HG03196 (cell line): Measurements from ENCODE around the gene KLHL9.
"Not testable (repeated sequence)": the region's sequence is repeated elsewhere in the genome, so short reads cannot be mapped to it uniquely, and the experiment has no call there.

Experiments used
- ATAC-seq: cut with Tn5 transposase; IDR thresholded peaks from one replicate; pipeline ENCODE4 v1.9.1; 2021; ENCODE audit not compliant: unreplicated experiment

The KLHL9 gene, protein sequence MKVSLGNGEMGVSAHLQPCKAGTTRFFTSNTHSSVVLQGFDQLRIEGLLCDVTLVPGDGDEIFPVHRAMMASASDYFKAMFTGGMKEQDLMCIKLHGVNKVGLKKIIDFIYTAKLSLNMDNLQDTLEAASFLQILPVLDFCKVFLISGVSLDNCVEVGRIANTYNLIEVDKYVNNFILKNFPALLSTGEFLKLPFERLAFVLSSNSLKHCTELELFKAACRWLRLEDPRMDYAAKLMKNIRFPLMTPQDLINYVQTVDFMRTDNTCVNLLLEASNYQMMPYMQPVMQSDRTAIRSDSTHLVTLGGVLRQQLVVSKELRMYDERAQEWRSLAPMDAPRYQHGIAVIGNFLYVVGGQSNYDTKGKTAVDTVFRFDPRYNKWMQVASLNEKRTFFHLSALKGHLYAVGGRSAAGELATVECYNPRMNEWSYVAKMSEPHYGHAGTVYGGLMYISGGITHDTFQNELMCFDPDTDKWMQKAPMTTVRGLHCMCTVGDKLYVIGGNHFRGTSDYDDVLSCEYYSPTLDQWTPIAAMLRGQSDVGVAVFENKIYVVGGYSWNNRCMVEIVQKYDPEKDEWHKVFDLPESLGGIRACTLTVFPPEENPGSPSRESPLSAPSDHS

DNA sequence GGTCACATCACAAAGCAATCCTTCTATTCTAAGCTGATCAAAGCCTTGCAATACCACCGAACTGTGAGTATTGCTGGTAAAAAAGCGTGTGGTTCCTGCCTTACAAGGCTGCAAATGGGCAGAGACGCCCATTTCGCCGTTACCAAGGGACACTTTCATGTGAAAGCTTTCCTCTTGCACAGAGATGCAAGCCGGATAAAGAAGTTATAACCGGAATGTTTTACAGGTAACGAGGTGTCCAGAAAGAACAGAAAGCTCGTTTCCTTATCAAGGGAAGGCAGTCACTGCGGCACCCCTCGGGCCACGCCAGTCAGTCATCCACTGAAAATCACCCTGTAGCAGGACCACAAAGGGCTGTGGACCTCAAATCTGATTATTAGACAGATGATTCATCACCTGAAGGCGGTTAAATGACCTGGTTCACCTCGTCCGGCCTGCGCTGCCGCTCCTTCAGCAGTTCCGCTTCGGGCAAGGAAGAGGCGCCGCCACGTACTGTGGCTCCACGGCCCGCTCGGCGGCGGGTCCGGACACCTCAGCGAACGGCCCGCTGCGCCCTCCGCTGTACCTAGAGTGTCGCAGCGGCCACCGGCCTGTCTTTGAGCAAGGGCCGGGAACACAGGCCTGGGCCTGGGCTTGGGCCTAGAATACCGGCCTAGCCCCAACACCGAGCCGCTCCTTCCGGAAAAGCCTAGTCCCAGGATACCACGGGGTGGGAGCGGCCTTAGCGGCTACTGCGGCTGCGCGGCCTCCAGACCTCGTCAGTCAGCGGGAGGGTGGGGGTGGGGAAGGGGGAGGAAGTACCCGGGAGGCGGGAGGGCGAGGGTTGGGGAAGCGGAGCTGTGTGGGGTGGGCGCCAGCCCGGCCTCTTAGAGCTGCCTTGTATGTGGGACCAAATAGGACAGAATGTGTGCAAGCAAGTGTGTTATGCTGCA is at the start of gene KLHL9:
Gene KLHL9 (minus strand): TSS at position 704 of the 932 bp plus-strand sequence. CDS start 545 bp downstream, at position 159.
- ATAC-seq = peak; percentile 84

DNA sequence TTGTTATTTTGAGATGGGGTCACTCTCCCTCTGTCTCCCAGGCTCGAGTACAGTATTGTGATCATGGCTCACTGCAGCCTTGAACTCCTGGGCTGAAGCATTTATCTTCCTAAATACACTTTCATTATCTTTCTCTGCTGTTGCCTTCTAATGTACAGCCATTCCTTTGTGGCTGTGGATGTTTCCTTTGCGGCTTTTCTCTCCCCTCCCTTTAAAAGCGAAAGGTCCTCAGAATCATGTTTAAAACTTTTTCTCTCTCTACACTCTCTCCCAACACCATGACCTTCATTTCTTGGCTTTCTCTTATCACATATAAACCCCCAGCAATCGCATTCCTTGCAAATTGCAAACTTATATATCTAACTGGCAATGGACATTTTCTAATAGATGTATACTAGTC is 48.4 kb upstream of the KLHL9 start:
- ATAC-seq = no peak

DNA sequence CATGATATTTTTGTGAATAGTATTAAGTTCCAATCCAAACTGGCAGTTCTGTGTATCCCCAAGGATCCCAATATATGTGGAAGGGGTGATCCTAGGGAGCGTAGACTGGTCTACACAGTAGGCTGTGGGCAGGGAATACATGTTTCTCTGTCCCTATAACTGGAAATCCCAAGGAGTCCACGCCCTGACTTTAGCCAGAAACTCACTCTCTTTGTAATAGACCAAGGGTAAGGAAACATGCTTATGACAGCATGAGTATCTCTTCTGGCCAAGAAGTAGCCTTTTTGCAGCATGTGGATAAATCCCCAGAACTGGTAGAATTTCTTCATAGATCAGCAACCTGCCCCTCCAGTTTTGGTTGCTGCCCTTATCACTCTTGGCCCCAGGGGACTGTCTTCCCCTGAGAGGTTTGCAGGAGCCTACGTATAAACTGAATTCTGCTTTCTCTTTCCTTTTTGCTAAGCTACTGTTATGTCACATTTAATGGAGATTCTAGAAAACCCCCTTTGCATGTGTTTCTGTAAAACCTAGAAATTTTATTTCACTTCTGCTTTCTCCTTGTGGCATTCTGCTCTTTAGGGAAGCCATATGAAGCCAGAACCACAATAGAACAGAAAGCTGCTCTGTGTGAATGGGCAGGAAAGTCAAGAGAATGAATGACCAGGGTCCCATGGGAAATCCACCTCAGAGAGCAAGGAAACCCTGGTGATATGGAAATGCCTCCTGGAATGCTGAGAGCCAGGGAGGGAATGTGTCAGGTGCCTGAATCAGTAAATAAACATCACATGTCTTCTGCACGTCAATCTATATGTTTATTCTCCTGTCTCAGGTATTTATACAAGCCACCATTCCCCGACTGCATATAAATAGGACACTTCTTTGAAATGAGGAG is 46.5 kb upstream of the KLHL9 start:
- ATAC-seq = peak; percentile 97

DNA sequence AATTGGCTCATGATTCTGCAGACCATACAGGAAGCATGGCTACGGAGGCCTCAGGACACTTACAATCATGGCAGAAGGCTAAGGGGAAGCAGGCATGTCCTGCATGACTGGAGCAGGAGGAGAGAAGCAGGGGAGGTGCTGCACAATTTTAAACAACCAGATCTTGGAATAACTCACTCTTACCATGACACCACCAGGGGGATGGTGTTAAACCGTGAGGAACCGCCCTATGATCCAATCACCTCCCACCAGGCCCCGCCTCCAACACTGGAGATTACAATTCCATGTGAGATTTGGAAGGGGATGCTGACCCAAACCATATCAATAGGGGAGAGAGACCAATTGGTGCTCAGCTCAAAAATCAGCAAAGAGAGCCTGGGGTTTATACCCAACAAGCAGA is 36.3 kb upstream of the KLHL9 start:
- not testable (repeated sequence) for ATAC-seq

DNA sequence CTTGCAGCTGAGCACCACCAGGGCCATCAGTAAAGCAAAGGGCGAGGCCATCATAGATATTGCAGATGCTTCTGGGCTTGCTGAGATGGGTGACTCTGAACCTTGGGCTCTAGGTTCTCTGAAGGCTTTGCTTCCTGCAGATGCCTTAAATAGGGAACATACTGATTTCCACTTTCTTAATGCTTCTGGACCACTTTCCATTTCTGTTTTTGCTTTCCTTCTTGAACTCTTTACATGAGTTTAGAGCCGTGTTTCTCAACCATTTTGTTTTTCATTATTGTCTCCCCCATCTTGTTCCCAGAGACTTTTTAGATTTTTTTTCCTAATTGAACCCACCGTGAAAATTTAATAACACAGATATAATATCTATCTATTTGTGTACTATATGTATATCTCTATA is 32.8 kb upstream of the KLHL9 start, which contains the start of gene IFNA13:
Gene IFNA13 (minus strand): TSS at position 101 of the 400 bp plus-strand sequence. CDS start 47 bp downstream, at position 54.
- ATAC-seq = no peak

DNA sequence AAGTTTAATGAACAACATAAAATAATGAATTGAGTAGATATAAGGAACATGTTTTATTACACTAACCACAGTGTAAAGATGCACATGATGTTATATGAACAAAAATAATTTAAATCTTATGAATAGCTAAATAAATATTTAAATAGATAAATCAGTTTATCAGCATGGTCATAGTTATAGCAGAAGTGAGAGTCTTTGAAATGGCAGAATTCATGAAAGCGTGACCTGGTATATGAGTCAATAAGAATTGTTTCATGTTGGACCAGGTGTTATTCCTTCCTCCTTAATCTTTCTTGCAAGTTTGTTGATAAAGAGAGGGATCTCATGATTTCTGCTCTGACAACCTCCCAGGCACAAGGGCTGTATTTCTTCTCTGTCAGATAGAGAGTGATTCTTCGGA is 32.0 kb upstream of the KLHL9 start:
- peak; percentile 81 for ATAC-seq

DNA sequence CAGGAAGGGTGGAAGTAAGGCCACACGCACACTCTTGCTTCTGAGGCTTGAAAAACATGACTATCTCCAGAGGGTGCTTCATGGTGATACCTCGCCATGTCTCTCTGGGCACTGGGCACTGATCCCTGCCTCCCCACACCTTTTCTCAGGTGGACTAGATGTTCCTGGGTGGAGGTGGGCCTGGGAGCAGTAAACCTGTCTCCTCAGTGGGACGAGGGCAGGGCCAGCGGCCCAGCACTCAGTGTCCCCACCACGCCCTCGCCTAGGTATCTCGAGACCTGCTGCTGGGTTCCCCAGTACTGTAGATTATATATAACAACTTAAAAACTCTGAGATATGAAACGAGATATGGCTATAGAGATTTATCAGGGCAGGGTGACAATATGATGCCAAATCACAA is 27.1 kb upstream of the KLHL9 start:
- ATAC-seq = no peak

DNA sequence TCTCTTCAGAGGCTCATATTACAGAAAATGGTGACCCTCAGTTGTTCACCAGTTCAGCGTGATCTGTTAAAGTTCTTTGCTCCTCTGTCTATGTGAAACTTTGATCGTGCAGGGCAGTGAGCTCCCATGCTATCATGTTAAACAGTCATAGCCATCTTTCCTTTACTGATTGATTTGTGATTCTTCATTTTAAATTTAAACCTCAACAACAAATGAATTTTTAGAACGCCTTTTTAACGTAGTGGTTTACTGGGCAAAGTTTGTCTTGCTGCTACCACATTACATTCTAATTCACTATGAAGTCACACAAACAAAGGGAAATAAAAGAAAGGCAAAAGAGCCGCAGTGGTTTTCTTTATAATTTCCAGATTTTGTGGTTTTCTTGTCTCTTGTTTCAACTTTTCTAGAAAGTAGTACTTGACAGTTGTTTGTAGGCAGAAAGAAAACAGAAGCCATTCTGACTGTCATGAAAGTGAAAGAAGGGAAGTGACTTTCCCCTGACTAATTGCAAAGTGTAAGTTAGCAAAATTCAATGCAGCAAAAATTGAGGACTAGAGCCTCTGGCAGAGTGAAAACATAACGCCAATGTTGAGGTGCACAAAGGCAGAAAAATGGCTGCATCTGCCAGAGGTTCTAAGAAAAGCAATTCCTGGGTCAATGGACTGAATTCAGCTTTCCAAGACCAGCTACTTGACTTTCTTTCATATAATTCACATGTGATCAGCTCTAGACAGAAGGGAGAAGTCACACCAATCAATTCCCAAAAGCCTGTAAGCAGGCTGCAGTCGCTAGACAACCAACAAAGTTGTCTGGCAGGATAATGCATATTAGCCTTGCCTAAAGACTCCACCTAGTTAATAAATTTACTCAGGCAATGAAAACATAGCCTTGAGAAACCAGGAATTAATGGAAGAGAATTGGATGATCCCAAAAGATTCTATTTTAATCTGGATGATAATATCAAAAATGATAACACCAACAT is 22.6 kb upstream of the KLHL9 start:
- ATAC-seq = peak; percentile 93

DNA sequence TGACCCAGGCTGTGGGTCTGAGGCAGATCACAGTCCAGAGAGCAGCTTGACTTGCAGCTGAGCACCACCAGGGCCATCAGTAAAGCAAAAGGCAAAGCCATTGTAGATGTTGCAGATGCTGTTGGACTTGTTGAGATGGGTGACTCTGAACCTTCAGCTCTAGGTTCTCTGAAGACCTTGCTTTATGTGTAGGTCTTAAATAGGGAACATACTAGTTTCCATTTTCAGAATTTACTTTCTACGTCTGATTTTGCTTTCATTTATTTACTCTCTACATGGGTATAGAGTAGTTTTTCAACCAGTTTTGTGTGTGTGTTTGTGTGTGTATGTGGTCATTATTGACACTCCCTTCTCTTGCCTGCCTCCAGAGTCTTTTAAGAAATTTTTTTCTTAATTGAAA is 15.6 kb upstream of the KLHL9 start, which contains the start of gene IFNA6:
Gene IFNA6 (minus strand): TSS at position 101 of the 400 bp plus-strand sequence. CDS start 0 bp downstream, at position 101.
- no peak for ATAC-seq

DNA sequence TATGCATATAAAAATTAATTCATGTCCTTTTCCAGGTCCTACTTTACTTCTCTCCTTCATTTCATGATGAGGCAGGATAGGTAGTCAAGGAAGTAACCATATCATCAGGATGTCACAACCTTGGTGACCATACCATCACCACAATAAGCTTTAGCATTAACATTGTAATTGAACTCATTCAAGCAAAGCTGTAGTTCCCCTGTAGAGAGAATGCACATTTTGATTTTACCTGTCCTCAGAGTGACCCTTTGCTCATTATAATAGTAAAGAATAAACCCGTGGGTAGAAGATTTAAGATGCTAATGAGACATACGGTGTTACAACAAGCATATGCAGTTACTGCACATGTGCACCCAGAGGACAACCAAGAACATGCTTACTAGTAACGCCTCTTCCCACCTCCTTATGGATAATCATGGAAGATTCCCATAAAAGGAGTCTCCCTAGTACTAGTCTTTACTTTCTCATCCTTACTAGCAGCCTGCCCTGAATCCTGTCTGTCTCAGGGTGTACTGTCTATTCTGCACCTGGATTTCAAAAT is 13.3 kb upstream of the KLHL9 start:
- no peak for ATAC-seq

DNA sequence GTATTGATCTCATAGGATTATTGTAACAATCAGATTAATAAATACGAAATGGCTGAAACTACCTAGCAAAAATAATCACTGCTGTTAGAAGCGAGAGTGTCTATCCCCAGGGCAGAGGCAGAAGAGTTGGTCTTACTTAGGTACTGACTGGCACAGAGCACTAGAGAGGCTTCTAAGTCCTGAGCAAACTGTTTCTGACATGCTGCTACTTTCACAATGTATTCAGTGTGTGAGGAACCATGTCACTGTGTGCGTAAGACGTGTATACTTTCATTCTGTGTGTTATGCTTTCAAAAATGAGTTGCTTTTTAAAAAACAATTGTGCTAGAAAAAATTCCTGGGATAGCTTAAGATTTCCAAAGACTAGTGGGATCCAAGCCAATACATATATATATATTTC is 5.5 kb upstream of the KLHL9 start:
- ATAC-seq = no peak

DNA sequence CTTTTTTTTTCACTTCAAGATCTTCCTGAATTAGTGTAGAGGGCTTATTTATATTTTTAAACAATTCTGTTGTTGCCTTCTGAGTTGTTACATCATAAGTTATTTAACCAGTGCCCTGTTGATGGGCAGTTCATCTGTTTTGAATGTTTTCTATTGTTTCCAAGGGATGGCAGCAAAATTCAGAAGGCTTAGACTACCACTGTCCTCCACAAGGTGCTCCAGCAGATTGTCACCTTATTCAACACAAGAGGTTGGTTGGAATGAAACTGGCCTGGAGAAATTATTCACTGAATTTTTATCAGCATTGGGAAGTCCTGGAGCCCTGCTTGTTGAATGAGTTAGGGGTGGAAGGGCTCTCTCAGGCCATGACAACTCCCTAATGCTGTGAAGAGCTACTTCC is 1.3 kb upstream of the KLHL9 start:
- ATAC-seq = no peak

DNA sequence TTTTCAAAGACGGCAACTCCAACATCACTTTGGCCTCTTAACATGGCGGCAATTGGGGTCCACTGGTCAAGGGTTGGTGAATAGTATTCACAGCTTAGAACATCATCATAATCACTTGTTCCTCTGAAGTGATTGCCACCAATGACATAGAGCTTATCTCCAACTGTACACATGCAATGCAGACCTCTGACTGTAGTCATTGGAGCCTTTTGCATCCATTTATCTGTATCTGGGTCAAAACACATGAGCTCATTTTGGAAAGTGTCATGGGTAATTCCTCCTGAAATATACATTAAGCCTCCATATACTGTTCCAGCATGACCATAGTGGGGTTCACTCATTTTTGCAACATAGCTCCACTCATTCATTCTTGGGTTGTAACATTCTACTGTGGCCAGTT is 2.0 kb downstream of the KLHL9 start:
- ATAC-seq = no peak

DNA sequence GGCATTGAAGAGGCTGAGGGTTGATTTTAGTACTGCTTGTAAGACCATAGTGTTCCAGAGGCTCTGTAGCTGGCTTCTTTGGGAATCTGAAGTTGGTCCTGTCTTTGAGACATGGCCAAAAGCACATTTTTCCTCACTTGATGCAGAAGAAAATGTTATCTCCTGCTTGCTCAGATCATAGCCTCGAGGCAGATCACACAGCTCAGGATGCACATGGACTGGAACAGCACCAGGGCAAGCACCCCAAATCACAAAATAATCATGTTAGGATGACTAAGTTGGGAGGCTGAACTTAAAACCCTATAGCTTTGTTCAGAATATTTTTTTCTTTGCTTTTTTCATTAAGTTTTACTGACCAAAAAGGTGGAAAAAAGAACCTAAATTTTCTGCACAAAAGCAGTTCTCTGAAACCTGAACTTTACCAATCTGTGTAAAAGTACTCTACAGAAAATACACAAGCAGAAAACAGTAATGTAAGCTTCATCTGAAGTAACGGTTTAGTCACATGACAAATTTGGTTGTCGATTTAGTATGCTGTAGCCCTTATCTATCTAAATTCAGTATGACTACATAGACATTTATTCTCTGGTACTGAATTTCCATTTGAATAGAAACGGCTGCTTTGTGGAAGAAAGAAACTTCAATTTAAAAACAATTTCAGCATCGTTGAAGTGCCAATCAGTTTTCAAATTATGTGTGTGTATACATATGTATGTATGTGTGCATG is 3.4 kb downstream of the KLHL9 start:
- no peak for ATAC-seq

DNA sequence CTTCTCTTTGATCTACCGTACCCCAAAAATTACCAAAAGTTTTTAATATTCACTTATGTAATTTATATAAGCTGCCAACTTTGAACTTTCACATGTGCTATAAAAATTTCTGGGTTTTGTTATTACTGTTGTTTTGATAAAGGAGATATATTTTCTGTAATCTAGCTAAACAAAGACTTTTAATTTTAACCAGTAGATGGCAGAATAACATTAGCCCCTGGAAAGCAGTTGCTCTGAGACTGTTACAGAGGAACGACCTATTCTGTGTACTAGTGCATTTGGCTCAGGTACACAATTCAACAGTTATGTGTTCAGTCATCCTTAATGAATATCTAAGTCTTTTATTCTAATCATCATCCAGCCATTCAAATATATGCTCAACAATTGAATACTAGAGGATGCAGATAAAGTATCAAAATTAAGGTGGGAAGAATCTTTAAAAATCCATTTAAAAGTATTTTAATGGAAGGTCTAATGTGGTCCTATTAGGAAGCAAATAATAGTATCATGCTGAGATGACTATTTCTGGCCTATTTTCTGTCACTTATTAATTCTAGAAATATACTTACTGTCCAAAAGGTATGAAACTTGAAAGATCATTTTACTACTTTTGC is 8.6 kb downstream of the KLHL9 start:
- peak; percentile 76 for ATAC-seq

DNA sequence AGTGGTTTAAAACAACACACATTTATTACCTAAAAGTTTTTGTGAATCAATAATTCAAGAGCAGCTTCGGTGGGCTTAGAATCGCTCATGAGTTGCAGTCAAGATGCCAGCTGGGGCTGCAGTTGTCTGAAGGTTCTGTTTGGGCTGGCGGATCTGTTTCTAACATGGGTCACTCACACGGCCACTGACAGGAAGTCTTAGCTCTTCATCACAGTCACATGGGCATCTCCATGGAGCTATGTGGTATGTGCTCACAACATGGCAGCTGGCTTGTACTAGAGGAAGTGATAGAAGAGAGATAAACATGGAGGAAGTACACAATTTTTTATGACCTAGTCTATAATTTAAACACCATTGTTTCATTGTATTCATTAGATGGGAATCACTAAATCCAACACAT is 11.2 kb downstream of the KLHL9 start:
- no peak for ATAC-seq

DNA sequence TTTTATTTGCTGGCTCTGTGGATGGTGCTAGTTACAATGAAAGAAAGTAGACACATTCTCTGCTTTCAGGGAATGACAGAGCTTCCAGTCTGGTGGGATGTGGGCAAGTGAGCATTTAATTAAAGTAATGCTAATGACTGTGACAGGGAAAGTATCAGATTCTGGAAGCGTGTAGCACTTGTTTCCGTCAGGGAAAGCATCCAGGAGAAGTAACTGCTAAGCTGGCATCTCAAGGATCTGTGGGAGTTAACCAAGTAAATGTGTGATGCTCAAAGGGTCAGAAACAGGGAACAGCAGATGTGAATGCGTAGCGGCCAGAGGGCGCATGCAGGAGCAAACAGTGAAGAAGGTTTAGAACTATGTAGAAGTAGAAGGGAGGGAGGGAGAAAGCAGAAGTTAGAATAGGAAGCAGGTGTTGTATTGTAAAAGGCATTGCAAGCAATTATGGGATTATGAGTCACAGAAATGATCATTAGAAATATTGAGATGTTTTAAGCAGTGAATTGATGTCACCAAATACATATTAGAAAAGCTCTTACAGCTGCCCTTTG is 12.2 kb downstream of the KLHL9 start:
- no peak for ATAC-seq
